SH-SY5Y (cell line): ENCODE results near the gene ITPKB.

ENCODE experiments used
- GATA2 ChIP-seq: IDR thresholded peaks from 2 replicates; pipeline ENCODE4 v1.6.1; 2011; ENCODE audit warnings: mild to moderate bottlenecking, low read depth, low read length
- GATA3 ChIP-seq: IDR thresholded peaks from 2 replicates; pipeline ENCODE4 v1.6.1; 2011; ENCODE audit warnings: low read depth, mild to moderate bottlenecking, low read length, moderate library complexity

GRCh38 chr1:226660410-226661182 lies 78.5 kb downstream of the ITPKB start:
- TF ChIP-seq GATA2: no peak
- TF ChIP-seq GATA3: no peak
